MV-4-11 (cell line): ENCODE measurements around the gene SMIM44.
"Not testable (repeated sequence)": the region's sequence is repeated elsewhere in the genome, so short reads cannot be mapped to it uniquely, and the experiment has no call there.

Experiments
- DNase-seq: peaks from one replicate; lab custom pipeline; 2025; lab: John Stamatoyannopoulos, UW

Gene SMIM44

GRCh38 chr19:3483226-3483628 is at the start of gene SMIM44:
Gene SMIM44 (minus strand): TSS chr19:3483441. CDS start chr19:3483403, 38 bp downstream.
- no peak for DNase-seq

- DNase-seq: no peak
These were observed 49.8 kb upstream of the SMIM44 start for GRCh38 chr19:3533033-3533432.

GRCh38 chr19:3532154-3532786 is 49.0 kb upstream of the SMIM44 start:
- DNase-seq: no peak

- no peak for DNase-seq
These were observed 48.5 kb upstream of the SMIM44 start for GRCh38 chr19:3531716-3532115.

GRCh38 chr19:3530389-3530788 is 47.1 kb upstream of the SMIM44 start:
- DNase-seq: no peak

- not testable (repeated sequence) for DNase-seq
These were observed 46.1 kb upstream of the SMIM44 start for GRCh38 chr19:3529299-3529698.

- no peak for DNase-seq
These were observed 45.4 kb upstream of the SMIM44 start for GRCh38 chr19:3528539-3529211.

- no peak for DNase-seq
These were observed 44.8 kb upstream of the SMIM44 start for GRCh38 chr19:3528080-3528479.

- no peak for DNase-seq
These were observed 44.1 kb upstream of the SMIM44 start for GRCh38 chr19:3527238-3527910.

GRCh38 chr19:3526507-3527237 is 43.4 kb upstream of the SMIM44 start:
- DNase-seq: no peak

- no peak for DNase-seq
These were observed 41.7 kb upstream of the SMIM44 start for GRCh38 chr19:3524904-3525451.

- DNase-seq: no peak
These were observed 41.0 kb upstream of the SMIM44 start for GRCh38 chr19:3524078-3524842.

- DNase-seq: no peak
These were observed 40.3 kb upstream of the SMIM44 start for GRCh38 chr19:3523361-3524077.

- DNase-seq: no peak
These were observed 39.5 kb upstream of the SMIM44 start for GRCh38 chr19:3522421-3523360.

GRCh38 chr19:3521104-3521445 is 37.8 kb upstream of the SMIM44 start:
- DNase-seq: peak; percentile 51

GRCh38 chr19:3520166-3521103 is 37.2 kb upstream of the SMIM44 start:
- DNase-seq: peak; percentile 16

GRCh38 chr19:3519126-3519525 is 35.9 kb upstream of the SMIM44 start:
- DNase-seq: no peak

- no peak for DNase-seq
These were observed 35.4 kb upstream of the SMIM44 start for GRCh38 chr19:3518659-3519058.

GRCh38 chr19:3518255-3518654 is 35.0 kb upstream of the SMIM44 start:
- DNase-seq: no peak
